AG09309 (cell line): ENCODE data around the gene CTDSP1.
A peak's percentile ranks its signal among the peaks of the same experiment; 100 is the strongest.

Source experiments
- DNase-seq: peaks from one replicate; pipeline ENCODE4 v3.0.0-alpha.2; 2010; ENCODE audit warnings: low read depth
- H3K4me3 ChIP-seq: 2 replicates; pipeline ENCODE4 v1.5.1; 2011; ENCODE audit warnings: mild to moderate bottlenecking, low read depth, low read length, moderate library complexity; ENCODE audit not compliant: control insufficient read depth
- TF ChIP-seq, protein P1 (sequence below): IDR thresholded peaks from 2 replicates; pipeline ENCODE4 v1.5.1; 2011; ENCODE audit warnings: mild to moderate bottlenecking, low read depth, low read length, inconsistent platforms; ENCODE audit not compliant: insufficient read depth, control insufficient read depth; ENCODE audit errors: missing control alignments

Gene CTDSP1

DNA sequence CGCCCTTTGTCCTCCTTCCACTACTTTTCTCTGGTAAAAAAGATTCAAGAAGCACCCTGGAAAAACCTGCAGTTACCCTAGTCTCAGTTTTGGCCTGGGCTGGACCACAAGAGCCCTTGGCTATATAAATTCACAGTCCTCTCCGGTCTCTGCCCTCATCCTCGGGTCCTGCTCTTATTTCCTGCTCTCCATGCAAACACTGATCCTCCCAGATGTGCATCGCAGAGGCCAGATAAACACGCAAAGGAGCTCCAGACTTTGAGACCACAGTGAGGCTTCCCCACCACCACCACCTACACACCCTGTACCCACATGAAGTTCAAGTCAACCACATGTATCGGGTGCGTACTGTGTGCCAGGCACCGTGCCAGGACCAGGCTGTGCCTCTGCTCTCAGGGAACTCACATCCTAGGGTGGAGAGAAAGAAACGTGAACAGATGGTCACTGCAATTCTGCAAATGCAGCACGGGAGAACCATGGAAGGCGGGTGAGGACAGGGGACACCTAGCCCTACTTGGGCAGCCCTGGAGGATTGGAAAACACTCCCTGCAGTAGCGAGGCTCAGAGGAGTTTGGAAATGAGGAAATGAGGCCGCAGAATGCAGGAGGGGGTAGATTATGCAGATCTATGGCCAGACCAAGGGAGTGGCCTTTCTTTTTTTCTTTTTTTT lies 7.4 kb downstream of the CTDSP1 start:
- no peak for DNase-seq
- TF ChIP-seq, protein P1, sequence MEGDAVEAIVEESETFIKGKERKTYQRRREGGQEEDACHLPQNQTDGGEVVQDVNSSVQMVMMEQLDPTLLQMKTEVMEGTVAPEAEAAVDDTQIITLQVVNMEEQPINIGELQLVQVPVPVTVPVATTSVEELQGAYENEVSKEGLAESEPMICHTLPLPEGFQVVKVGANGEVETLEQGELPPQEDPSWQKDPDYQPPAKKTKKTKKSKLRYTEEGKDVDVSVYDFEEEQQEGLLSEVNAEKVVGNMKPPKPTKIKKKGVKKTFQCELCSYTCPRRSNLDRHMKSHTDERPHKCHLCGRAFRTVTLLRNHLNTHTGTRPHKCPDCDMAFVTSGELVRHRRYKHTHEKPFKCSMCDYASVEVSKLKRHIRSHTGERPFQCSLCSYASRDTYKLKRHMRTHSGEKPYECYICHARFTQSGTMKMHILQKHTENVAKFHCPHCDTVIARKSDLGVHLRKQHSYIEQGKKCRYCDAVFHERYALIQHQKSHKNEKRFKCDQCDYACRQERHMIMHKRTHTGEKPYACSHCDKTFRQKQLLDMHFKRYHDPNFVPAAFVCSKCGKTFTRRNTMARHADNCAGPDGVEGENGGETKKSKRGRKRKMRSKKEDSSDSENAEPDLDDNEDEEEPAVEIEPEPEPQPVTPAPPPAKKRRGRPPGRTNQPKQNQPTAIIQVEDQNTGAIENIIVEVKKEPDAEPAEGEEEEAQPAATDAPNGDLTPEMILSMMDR: no peak

DNA sequence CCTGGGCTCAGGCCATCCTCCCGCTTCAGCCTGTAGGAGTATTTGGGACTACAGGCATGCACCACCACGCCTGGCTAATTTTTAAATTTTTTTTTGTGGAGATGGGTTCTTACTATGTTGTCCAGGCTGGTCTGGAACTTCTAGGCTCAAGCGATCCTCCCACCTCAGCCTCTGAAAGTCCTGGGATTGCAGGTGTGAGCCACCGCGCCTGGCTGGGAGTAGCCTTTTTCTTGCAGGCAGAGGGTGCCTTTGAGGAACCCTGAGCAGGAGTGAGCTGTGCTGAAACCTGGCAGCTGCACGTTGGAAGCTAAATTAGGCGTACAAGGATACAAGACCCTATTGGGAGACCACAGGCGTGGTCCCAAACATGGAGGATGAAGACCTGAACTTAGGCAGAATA lies 8.0 kb downstream of the CTDSP1 start:
- no peak for DNase-seq
- no peak overlapping the region for H3K4me3 ChIP-seq
- TF ChIP-seq, protein P1: no peak

More for the DNA sequence above, 7.4 kb downstream of the CTDSP1 start:
- H3K4me3 ChIP-seq: peak overlapping the region; percentile 48

DNA sequence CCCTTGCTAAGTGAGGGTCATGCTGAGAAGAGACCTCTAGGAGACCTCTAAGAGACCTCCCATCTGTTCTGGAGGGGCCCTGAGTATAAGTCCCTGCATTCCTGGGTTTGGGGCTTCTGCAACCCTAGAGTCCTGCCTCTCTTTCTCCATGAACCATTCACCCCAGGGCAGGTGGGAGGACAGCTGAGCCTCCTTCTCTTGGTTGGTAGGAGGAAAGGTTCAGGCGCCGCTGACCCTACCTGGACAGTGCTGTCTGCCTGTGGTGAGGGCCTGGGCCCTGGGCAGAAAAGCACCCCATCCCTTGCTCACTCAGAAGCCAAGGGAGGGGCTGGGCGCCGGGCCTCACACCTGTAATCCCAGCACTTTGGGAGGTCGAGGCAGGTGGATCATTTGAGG lies 18.7 kb downstream of the CTDSP1 start:
- TF ChIP-seq, protein P1: no peak
- H3K4me3 ChIP-seq: no peak overlapping the region
- DNase-seq: no peak

DNA sequence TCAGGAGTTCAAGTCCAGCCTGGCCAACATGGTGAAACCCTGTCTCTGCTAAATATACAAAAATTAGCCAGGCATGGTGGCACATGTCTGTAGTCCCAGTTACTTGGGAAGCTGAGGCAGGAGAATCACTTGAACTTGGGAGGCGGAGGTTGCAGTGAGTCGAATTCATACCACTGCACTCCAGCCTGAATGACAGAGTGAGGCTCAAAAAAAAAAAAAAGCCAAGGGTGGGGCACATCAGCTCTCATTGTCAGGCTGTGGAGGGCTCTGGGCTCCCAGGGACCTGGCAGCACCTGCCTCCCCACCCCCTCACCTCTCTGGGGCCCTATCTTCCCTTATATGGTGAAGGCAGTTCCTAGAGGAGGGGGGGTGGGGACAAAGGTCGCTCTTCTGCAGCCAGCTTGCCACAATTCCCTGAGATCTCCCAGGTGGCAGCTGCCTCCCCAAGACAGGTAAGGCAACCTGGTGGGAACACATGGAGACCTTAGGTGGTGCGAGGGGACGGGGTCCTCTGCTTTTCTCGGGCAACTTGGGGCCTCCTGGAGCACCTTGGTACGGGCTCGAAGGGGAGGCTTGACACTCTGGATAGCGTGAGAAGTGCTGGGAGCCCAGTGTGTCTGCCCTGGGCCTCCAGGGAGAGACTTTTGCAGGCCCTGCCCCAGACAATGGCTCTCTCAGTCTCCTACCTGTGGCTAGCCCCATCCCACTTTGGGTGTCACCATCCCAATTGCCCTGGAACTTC lies 19.2 kb downstream of the CTDSP1 start, which contains the start of gene VIL1:
Gene VIL1 (plus strand): TSS at position 407 of the 742 bp plus-strand sequence. CDS start 4,656 bp downstream, outside the sequence.
- TF ChIP-seq, protein P1: no peak
- DNase-seq: no peak
- no peak within 1 kb of the TSS for H3K4me3 ChIP-seq

DNA sequence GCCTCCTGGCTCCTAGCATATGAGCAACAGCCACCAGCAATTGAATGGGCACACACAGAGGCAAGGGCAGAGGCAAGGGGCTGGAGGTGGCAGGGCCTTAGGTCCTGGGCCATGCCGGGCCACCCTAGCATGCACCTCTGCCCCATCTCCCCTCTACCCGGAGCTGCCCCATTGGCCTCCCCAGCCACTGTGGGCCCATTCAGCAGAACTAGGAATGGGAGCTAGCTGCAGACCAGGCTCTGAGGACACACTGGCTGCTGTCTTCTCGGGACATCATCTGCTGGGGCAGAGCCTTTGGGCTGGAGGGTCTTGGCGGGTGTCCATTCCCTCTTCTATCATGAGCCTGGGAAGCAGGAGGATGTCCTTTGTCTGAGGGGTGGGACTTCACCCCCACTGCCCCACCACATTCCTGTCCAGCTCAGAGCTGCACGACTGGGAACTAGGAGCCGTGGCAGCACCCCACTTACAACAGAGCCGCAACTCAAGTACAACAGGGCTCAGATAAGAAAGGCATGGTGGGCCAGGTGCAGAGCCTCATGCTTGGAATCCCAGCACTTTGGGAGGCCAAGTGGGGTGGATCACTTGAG lies 20.1 kb downstream of the CTDSP1 start:
- TF ChIP-seq, protein P1: no peak
- H3K4me3 ChIP-seq: no peak overlapping the region
- DNase-seq: no peak

DNA sequence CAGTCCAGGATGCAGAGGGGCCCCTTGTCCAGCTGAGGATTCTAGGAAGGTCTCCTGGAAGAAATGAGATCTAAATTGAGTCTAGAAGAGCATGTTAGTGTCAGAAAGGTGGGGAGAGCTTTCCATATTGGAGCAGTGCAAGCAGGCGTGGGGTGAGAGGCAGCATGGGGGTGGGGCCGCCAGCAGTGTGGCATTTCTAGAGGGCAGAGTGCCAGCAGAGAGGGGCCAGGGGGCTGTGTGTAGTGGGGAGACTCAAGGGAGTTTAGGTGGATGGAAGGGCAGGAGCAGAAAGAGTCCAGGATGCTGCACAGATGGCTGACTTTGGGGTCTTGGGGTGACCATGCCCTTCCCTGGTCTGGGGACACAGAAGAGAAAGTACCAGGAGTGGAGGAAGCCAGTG lies 21.4 kb downstream of the CTDSP1 start:
- no peak overlapping the region for H3K4me3 ChIP-seq
- TF ChIP-seq, protein P1: no peak
- no peak for DNase-seq
